Vagina (tissue), 2 donors: ENCODE data around the gene DAB1. TPM values are rescaled to one million over a fixed set of nuclear protein-coding genes. Genes with fewer than 3 reads are reported as not detected.

ENCODE experiments used
- DNase-seq, 2 donors: peaks; one replicate each; pipeline ENCODE4 v3.0.0-alpha.2; 2017; ENCODE audit errors: extremely low spot score in 2 of 2
- H3K27ac ChIP-seq: fragments of 200-600 bp; sonication (generic); one replicate; pipeline ENCODE4 v1.5.1; 2019
- H3K27me3 ChIP-seq: fragments of 200-600 bp; sonication (generic); one replicate; pipeline ENCODE4 v1.5.1; 2019
- H3K36me3 ChIP-seq, 2 donors: fragments of 200-600 bp; sonication (generic); one replicate each; pipeline ENCODE4 v1.5.1; 2017 to 2019
- H3K4me1 ChIP-seq: fragments of 200-600 bp; sonication (generic); one replicate; pipeline ENCODE4 v1.5.1; 2019
- H3K4me3 ChIP-seq, 2 donors: fragments of 200-600 bp; sonication (generic); 1 replicate in 1 of 2; 2 replicates in 1 of 2; pipeline ENCODE4 v1.5.1; 2016 to 2019
- H3K9me3 ChIP-seq: fragments of 200-600 bp; sonication (generic); one replicate; pipeline ENCODE4 v1.5.1; 2019
- CTCF ChIP-seq, 3 experiments: fragments of 450-650 bp in 2 of 3; fragments of 200-600 bp in 1 of 3; sonication (generic) in 1 of 3; IDR thresholded peaks; one replicate each; pipeline ENCODE4 v1.5.1; 2017 to 2019; ENCODE audit warnings: antibody characterized with exemption in 3 of 3, mild to moderate bottlenecking in 2 of 3, moderate library complexity in 2 of 3
- POLR2A ChIP-seq, 2 donors: fragments of 450-650 bp; IDR thresholded peaks; one replicate each; pipeline ENCODE4 v1.6.1; 2017; ENCODE audit warnings: antibody characterized with exemption in 2 of 2, mild to moderate bottlenecking in 2 of 2, moderate library complexity in 2 of 2
- POLR2AphosphoS5 ChIP-seq, 2 donors: sonication (generic); formaldehyde crosslinking; IDR thresholded peaks; one replicate each; pipeline ENCODE4 v1.9.0; 2017; ENCODE audit warnings: antibody characterized with exemption in 2 of 2, mild to moderate bottlenecking in 2 of 2, low read depth in 1 of 2; ENCODE audit not compliant: insufficient read depth in 1 of 2
- intact Hi-C: fragments of 100-400 bp; cut with DNase I; formaldehyde crosslinking; loops from one replicate; pipeline ENCODE4 v1.15.1; 2023
- total RNA-seq: library from RNA; depleted of rRNA; stranded (reverse); fragments of >200 nt; gene quantifications from one replicate; pipeline ENCODE4 v1.2.3, GENCODE V29; 2016

Gene DAB1
- total RNA-seq, result 0.25 TPM

- peaks cover 27% of the 10 kb centered on the region for H3K4me1 ChIP-seq
- H3K36me3 ChIP-seq, result no peaks in the 10 kb centered on the region
- DNase-seq, result no peak
- TF ChIP-seq POLR2A (IDR thresholded peaks at IDR 0.05) (no peak), POLR2AphosphoS5 (IDR thresholded peaks at IDR 0.05; ENCODE audit: insufficient read depth in 1 of 2, low read depth in 1 of 2) (no peak), CTCF (IDR thresholded peaks at IDR 0.05) (no peak)
- H3K27ac ChIP-seq, result no peak within 1 kb of the TSS
- peak within 1 kb of the TSS; percentile 26 to 37 for H3K4me3 ChIP-seq
- intact Hi-C loops, result no loop called here
- H3K9me3 ChIP-seq, result no peaks in the 10 kb centered on the region
- H3K27me3 ChIP-seq, result peaks cover 8% of the 10 kb centered on the region
Measured at GRCh38 chr1:57423656-57424211, at the start of gene DAB1. DAB1 (minus strand) TSS chr1:57424060; CDS start chr1:57291030, 133,030 bp downstream.

- Histone ChIP-seq H3K27me3 (no peaks in the 10 kb centered on the region), H3K4me1 (no peaks in the 10 kb centered on the region), H3K9me3 (no peaks in the 10 kb centered on the region), H3K27ac (no peak overlapping the region), H3K36me3 (no peaks in the 10 kb centered on the region), H3K4me3 (no peak overlapping the region)
- DNase-seq, result no peak
- TF ChIP-seq POLR2A (IDR thresholded peaks at IDR 0.05) (no peak), CTCF (IDR thresholded peaks at IDR 0.05) (no peak), POLR2AphosphoS5 (IDR thresholded peaks at IDR 0.05; ENCODE audit: insufficient read depth in 1 of 2, low read depth in 1 of 2) (no peak)
- intact Hi-C loops, result no loop called here
Measured at GRCh38 chr1:57473448-57473847, 49.6 kb upstream of the DAB1 start.

- H3K9me3 ChIP-seq, result no peaks in the 10 kb centered on the region
- no peak for TF ChIP-seq CTCF (IDR thresholded peaks at IDR 0.05)
- no peak overlapping the region for H3K27ac ChIP-seq
- no peak for DNase-seq
- no peak overlapping the region for H3K4me3 ChIP-seq
- no peaks in the 10 kb centered on the region for H3K4me1 ChIP-seq
- no peaks in the 10 kb centered on the region for H3K27me3 ChIP-seq
- intact Hi-C loops, result no loop called here
- no peaks in the 10 kb centered on the region for H3K36me3 ChIP-seq
Measured at GRCh38 chr1:57471995-57472394, 48.1 kb upstream of the DAB1 start.

- intact Hi-C loops, result no loop called here
- H3K27me3 ChIP-seq, result no peaks in the 10 kb centered on the region
- TF ChIP-seq CTCF (IDR thresholded peaks at IDR 0.05), result no peak
- TF ChIP-seq POLR2AphosphoS5 (IDR thresholded peaks at IDR 0.05; ENCODE audit: insufficient read depth in 1 of 2, low read depth in 1 of 2), result no peak
Measured at GRCh38 chr1:57470036-57470435, 46.2 kb upstream of the DAB1 start.

GRCh38 chr1:57468641-57469523 lies 45.0 kb upstream of the DAB1 start:
- H3K36me3 ChIP-seq, result no peaks in the 10 kb centered on the region
- H3K27ac ChIP-seq, result no peak overlapping the region
- no peaks in the 10 kb centered on the region for H3K9me3 ChIP-seq
- DNase-seq, result no peak
- H3K4me3 ChIP-seq, result no peak overlapping the region
- no peaks in the 10 kb centered on the region for H3K27me3 ChIP-seq
- intact Hi-C loops, result no loop called here
- no peaks in the 10 kb centered on the region for H3K4me1 ChIP-seq
- TF ChIP-seq POLR2A (IDR thresholded peaks at IDR 0.05), result no peak
- TF ChIP-seq POLR2AphosphoS5 (IDR thresholded peaks at IDR 0.05; ENCODE audit: insufficient read depth in 1 of 2, low read depth in 1 of 2), result no peak
- TF ChIP-seq CTCF (IDR thresholded peaks at IDR 0.05), result no peak

More at GRCh38 chr1:57470036-57470435, 46.2 kb upstream of the DAB1 start:
- no peak for DNase-seq
- Histone ChIP-seq H3K36me3 (no peaks in the 10 kb centered on the region), H3K9me3 (no peaks in the 10 kb centered on the region), H3K4me3 (no peak overlapping the region), H3K27ac (no peak overlapping the region), H3K4me1 (no peaks in the 10 kb centered on the region)
